Germinal center (tissue), 1 donor: ENCODE measurements around the gene PVALB.
"Not testable (repeated sequence)": the region's sequence is repeated elsewhere in the genome, so short reads cannot be mapped to it uniquely, and the experiment has no call there.

ENCODE experiments used
- DNase-seq: peaks from one replicate; pipeline ENCODE4 v3.0.0; 2012; ENCODE audit warnings: mixed read lengths, low spot score

Gene PVALB

GRCh38 chr22:36756746-36757655 is 59.8 kb downstream of the PVALB start:
- DNase-seq, result no peak

GRCh38 chr22:36756031-36756430 is 60.8 kb downstream of the PVALB start:
- no peak for DNase-seq

- DNase-seq, result no peak
These were observed 61.5 kb downstream of the PVALB start for GRCh38 chr22:36755316-36755715.

GRCh38 chr22:36754881-36755280 is 62.0 kb downstream of the PVALB start:
- DNase-seq, result not testable (repeated sequence)

GRCh38 chr22:36753916-36754315 is 62.9 kb downstream of the PVALB start:
- no peak for DNase-seq

GRCh38 chr22:36753120-36753802 is 63.6 kb downstream of the PVALB start:
- DNase-seq, result no peak
